Testis (tissue), 3 donors: ENCODE data around the gene CCDC137. TPM values are rescaled to one million over a fixed set of nuclear protein-coding genes. Genes with fewer than 3 reads are reported as not detected.

Experiments used
- DNase-seq: peaks from one replicate; pipeline ENCODE4 v3.0.0-alpha.2; 2019
- H3K27ac ChIP-seq, 2 donors: fragments of 200-600 bp; sonication (generic); one replicate each; pipeline ENCODE4 v1.5.1; 2019
- H3K27me3 ChIP-seq: fragments of 200-600 bp; sonication (generic); one replicate; pipeline ENCODE4 v1.5.1; 2019
- H3K36me3 ChIP-seq: fragments of 200-600 bp; sonication (generic); one replicate; pipeline ENCODE4 v1.5.1; 2017; ENCODE audit warnings: low read depth; ENCODE audit errors: missing control alignments
- H3K4me1 ChIP-seq: fragments of 200-600 bp; sonication (generic); one replicate; pipeline ENCODE4 v1.5.1; 2019
- H3K4me3 ChIP-seq, 2 donors: fragments of 200-600 bp; sonication (generic); one replicate each; pipeline ENCODE4 v1.5.1; 2017 to 2019
- H3K9me3 ChIP-seq: fragments of 200-600 bp; sonication (generic); one replicate; pipeline ENCODE4 v1.5.1; 2017
- POLR2A ChIP-seq: fragments of 450-650 bp; IDR thresholded peaks from one replicate; pipeline ENCODE4 v1.6.1; 2017; ENCODE audit warnings: antibody characterized with exemption, mild to moderate bottlenecking, moderate library complexity
- WGBS, 2 donors: methylation state at CpG; one replicate each; pipeline ENCODE4 v1.1.5; 2018; 5-methylcytosine and 5-hydroxymethylcytosine counted together
- intact Hi-C: fragments of 100-400 bp; cut with DNase I; formaldehyde crosslinking; loops from one replicate; pipeline ENCODE4 v1.15.1; 2023; ENCODE audit warnings: low total_unique reads
- polyA plus RNA-seq: library from polyadenylated mRNA; stranded (reverse); fragments of 350-450 nt; fragmentation: Illumina TruSeq; extraction: RNeasy Lipid Tissue Mini Kit (QIAGEN cat#74804); gene quantifications from one replicate; pipeline ENCODE4 v1.2.3, GENCODE V29; 2014; ENCODE audit warnings: low read depth, low replicate concordance; ENCODE audit not compliant: insufficient read depth
- total RNA-seq, 2 donors: library from RNA; depleted of rRNA; stranded (reverse); fragments of >200 nt; gene quantifications; one replicate each; pipeline ENCODE4 v1.2.3, GENCODE V29; 2016
- TF ChIP-seq, protein P1 (sequence below), 3 experiments: fragments of 450-650 bp in 2 of 3; fragments of 200-600 bp in 1 of 3; sonication (generic) in 1 of 3; IDR thresholded peaks; one replicate each; pipeline ENCODE4 v1.5.1; 2016 to 2019; ENCODE audit warnings: antibody characterized with exemption in 3 of 3, mild to moderate bottlenecking in 2 of 3, moderate library complexity in 1 of 3

The CCDC137 gene
- total and polyA plus RNA-seq, 3 donors from 2014 or later: 18.6 to 19.9 (median 19.0) TPM

DNA sequence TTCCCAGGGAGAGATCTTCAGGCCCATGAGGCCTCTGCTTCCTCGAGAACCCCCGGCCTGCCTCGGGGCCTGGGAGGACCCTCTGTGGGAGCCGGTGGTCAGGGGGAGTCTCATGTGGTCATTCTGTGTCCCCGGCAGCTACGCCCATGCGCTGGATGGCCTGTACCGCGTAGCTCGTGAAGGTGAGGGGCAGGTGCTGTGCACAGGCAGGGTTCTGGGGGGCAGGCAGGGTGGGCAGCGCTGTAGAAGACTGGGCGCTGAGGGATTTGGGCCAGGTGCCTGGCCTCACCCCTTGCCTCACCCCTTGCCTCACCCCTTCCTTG, 50.1 kb downstream of the CCDC137 start:
- no peak for DNase-seq
- Histone ChIP-seq H3K9me3 (no peaks in the 10 kb centered on the region), H3K27me3 (no peaks in the 10 kb centered on the region), H3K4me3 (no peak overlapping the region), H3K27ac (no peak overlapping the region), H3K36me3 (no peaks in the 10 kb centered on the region), H3K4me1 (peaks cover 19% of the 10 kb centered on the region)
- intact Hi-C loops: no loop called here
- 95 to 100% methylated on average over 6 to 12 of the region's 12 CpGs for WGBS, 2 donors
- no peak for TF ChIP-seq POLR2A
- TF ChIP-seq, protein P1, sequence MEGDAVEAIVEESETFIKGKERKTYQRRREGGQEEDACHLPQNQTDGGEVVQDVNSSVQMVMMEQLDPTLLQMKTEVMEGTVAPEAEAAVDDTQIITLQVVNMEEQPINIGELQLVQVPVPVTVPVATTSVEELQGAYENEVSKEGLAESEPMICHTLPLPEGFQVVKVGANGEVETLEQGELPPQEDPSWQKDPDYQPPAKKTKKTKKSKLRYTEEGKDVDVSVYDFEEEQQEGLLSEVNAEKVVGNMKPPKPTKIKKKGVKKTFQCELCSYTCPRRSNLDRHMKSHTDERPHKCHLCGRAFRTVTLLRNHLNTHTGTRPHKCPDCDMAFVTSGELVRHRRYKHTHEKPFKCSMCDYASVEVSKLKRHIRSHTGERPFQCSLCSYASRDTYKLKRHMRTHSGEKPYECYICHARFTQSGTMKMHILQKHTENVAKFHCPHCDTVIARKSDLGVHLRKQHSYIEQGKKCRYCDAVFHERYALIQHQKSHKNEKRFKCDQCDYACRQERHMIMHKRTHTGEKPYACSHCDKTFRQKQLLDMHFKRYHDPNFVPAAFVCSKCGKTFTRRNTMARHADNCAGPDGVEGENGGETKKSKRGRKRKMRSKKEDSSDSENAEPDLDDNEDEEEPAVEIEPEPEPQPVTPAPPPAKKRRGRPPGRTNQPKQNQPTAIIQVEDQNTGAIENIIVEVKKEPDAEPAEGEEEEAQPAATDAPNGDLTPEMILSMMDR (IDR thresholded peaks at IDR 0.05): no peak

DNA sequence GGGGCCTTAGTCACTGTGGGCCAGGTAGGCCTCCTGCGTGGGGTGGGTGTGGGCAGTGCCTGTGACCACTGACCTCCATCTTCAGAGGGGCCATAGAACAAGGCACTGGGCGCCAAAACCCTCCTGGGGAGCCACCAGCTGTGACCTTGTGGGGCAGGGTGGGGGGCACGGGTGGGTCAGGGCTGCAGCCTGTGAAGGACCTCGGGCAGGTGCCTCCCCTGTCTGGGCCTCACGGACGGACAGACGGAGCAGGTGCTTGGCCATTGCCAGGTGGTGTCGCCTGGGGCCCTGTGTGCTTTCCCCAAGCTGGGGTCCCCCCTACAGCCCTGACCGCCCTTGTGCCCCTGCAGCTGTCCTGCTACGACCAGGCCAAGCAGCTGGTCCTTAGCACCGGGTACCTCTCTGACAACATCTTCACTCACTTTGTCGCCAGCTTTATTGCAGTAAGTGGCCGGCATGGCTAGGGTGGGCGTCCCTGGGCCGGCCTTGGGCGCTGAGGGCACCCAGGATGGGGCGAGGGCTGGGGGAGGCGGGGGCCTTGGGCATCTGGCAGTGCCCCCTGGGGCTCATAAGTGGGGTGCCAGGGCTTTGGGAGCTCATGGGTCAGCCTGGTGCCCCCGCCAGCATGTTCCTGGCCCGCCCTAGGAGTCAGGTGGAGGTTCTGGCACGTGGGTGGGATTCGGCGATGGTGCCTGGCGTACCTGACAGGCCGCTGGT, 50.7 kb downstream of the CCDC137 start:
- WGBS, 2 donors: 92 to 94% methylated on average over 9 to 25 of the region's 25 CpGs
- no peak for TF ChIP-seq POLR2A
- Histone ChIP-seq H3K27me3 (no peaks in the 10 kb centered on the region), H3K27ac (no peak overlapping the region), H3K4me3 (no peak overlapping the region), H3K9me3 (no peaks in the 10 kb centered on the region), H3K36me3 (no peaks in the 10 kb centered on the region), H3K4me1 (peaks cover 18% of the 10 kb centered on the region)
- DNase-seq: no peak
- intact Hi-C loops: no loop called here

DNA sequence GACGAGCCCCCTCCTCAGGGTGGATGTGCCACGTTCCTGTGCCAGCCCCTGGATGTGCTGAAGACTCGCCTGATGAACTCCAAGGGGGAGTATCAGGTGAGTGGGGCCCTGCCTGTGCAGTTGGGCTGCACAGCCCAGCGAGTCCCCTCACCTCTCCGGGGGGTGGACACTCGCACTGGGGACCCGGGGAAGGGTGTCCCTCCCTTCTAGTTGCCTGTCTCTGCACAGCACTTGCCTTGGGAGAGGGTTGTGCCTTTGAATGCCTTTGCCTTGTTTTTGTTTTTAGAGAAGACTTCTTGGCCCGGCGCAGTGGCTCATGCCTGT, 51.2 kb downstream of the CCDC137 start:
- H3K27ac ChIP-seq: no peak overlapping the region
- no peaks in the 10 kb centered on the region for H3K9me3 ChIP-seq
- no peaks in the 10 kb centered on the region for H3K36me3 ChIP-seq
- 98% methylated on average over 5 to 9 of the region's 9 CpGs for WGBS, 2 donors
- no peaks in the 10 kb centered on the region for H3K27me3 ChIP-seq
- intact Hi-C loops: no loop called here
- peaks cover 17% of the 10 kb centered on the region for H3K4me1 ChIP-seq
- DNase-seq: no peak
- H3K4me3 ChIP-seq: no peak overlapping the region
- TF ChIP-seq, protein P1 (IDR thresholded peaks at IDR 0.05): no peak
- TF ChIP-seq POLR2A: no peak

DNA sequence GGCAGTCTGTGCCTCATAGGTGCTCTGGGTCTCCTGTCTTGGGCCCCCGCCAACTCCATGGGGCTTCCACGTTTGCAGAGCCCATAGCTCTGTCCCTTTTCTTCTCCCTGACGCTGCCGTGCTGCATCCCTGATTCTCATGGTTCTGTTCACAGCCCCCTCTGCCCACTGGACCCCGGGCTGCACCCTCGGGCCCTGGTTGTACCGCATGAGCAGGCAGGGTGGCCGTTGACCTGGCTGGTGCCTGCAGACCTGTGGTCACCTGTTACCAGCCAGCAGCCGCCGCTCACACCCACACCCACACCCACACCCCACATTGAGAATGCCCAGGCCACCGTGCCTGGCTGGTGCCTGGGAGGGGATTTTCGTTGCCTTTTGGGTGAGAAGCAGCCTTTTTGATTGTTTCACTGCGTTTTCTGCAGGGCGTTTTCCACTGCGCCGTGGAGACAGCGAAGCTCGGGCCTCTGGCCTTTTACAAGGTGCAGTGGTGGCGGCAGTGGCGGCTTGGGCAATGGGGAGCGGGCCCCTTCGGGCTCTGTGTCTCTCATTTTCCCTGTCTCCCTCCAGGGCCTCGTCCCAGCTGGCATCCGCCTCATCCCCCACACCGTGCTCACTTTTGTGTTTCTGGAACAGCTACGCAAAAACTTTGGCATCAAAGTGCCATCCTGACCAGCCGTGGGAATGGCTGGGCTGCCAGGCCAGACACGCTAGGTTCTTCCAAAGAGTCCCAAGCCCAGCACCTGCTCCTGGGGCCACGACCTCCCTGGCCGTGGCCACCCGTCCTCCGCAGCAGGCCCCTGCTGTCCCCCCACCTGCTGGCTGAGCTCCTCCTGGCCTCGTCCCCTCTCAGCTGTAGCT, 53.1 kb downstream of the CCDC137 start:
- intact Hi-C loops: no loop called here
- no peak for DNase-seq
- Histone ChIP-seq H3K27ac (no peak overlapping the region), H3K9me3 (no peaks in the 10 kb centered on the region), H3K27me3 (no peaks in the 10 kb centered on the region), H3K36me3 (no peaks in the 10 kb centered on the region), H3K4me1 (no peaks in the 10 kb centered on the region), H3K4me3 (no peak overlapping the region)
- no peak for TF ChIP-seq POLR2A
- TF ChIP-seq, protein P1 (IDR thresholded peaks at IDR 0.05): no peak
- WGBS, 2 donors: 90 to 92% methylated on average over 33 of the region's 33 CpGs

DNA sequence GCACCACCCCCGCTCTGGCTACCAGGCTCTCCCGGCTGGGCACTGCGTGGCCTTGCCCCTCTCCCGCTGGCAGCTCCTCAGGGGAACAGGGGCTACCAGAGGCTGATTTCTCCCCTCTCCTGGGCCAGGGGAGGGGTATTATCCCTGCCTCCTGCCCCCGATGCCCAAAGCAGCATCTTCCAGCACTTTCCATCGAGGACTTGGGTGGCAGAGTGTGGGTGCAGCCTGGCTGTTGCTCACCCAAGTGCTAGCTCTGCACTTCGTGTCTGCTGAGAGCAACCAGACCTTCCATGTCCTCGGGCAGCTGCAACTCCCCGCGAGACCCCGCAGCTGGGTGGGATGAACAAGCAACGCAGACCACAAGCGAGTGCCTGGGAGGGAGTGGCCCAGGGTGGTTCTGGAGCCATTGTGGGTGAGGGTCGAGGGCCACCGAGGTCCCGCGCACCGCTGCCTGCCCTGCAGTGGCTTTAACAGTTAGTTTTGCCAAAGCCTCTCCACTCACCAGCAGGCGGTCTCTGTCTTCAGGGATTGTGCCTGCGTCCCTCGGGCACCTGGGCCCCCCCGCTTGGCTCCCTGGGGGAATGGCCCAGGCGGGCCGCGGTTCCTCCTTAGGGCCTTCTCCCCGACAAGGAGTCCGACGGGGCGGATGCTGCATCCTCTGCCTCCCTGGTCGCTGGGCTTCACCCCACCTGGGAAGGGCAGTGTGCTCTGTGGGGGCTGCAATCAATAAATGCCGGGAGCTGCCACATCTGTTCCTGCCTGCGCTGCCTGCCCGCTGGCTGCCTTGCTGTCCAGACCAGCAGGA, 53.9 kb downstream of the CCDC137 start:
- Histone ChIP-seq H3K9me3 (no peaks in the 10 kb centered on the region), H3K27me3 (no peaks in the 10 kb centered on the region), H3K27ac (no peak overlapping the region), H3K36me3 (no peaks in the 10 kb centered on the region), H3K4me3 (no peak overlapping the region), H3K4me1 (no peaks in the 10 kb centered on the region)
- no peak for DNase-seq
- 83 to 85% methylated on average over 14 to 33 of the region's 33 CpGs for WGBS, 2 donors
- TF ChIP-seq POLR2A: no peak
- TF ChIP-seq, protein P1 (IDR thresholded peaks at IDR 0.05): no peak
- intact Hi-C loops: no loop called here
